Kidney epithelial cell (primary cell): Measurements from ENCODE around the gene N4BP2L2. TPM values are rescaled to one million over a fixed set of nuclear protein-coding genes. Genes with fewer than 3 reads are reported as not detected.

Experiments used
- DNase-seq: peaks from one replicate; pipeline ENCODE4 v3.0.0-alpha.2; 2010; ENCODE audit warnings: low read depth
- H3K27me3 ChIP-seq: 2 replicates; pipeline ENCODE4 v1.6.0; 2011; ENCODE audit warnings: low read length; ENCODE audit not compliant: control insufficient read depth, insufficient read depth
- H3K36me3 ChIP-seq: 2 replicates; pipeline ENCODE4 v1.5.1; 2011; ENCODE audit warnings: low read length; ENCODE audit not compliant: control insufficient read depth, insufficient read depth
- H3K4me3 ChIP-seq: 2 replicates; pipeline ENCODE4 v1.5.1; 2011; ENCODE audit warnings: low read depth, mild to moderate bottlenecking, control low read depth, low read length
- CTCF ChIP-seq: IDR thresholded peaks from 2 replicates; pipeline ENCODE4 v1.5.1; 2011; ENCODE audit warnings: mild to moderate bottlenecking, moderate library complexity, low read length, control low read depth, inconsistent platforms; ENCODE audit not compliant: insufficient read depth, poor library complexity, severe bottlenecking
- total RNA-seq: library from RNA; depleted of rRNA; stranded (reverse); fragments of >200 nt; gene quantifications from 2 replicates; pipeline ENCODE4 v1.2.3, GENCODE V29; 2015

The N4BP2L2 gene
- total RNA-seq, 1 donor from 2014 or later, result 64.1 TPM

- no peak for TF ChIP-seq CTCF
- Histone ChIP-seq H3K4me3 (no peak overlapping the region), H3K27me3 (no peaks in the 10 kb centered on the region), H3K36me3 (no peaks in the 10 kb centered on the region)
- no peak for DNase-seq
Measured at GRCh38 chr13:32414580-32414979, 124.0 kb downstream of the N4BP2L2 start.

- no peak for TF ChIP-seq CTCF
- Histone ChIP-seq H3K36me3 (no peaks in the 10 kb centered on the region), H3K27me3 (no peaks in the 10 kb centered on the region), H3K4me3 (no peak overlapping the region)
- DNase-seq, result no peak
Measured at GRCh38 chr13:32413284-32413683, 125.3 kb downstream of the N4BP2L2 start.

GRCh38 chr13:32409561-32410421 lies 128.8 kb downstream of the N4BP2L2 start:
- no peak for TF ChIP-seq CTCF

GRCh38 chr13:32409001-32409313 lies 129.6 kb downstream of the N4BP2L2 start:
- H3K4me3 ChIP-seq, result no peak overlapping the region
- no peak for TF ChIP-seq CTCF

More at GRCh38 chr13:32409561-32410421, 128.8 kb downstream of the N4BP2L2 start:
- Histone ChIP-seq H3K4me3 (no peak overlapping the region), H3K36me3 (no peaks in the 10 kb centered on the region), H3K27me3 (no peaks in the 10 kb centered on the region)
- DNase-seq, result no peak

GRCh38 chr13:32408296-32409000 lies 130.1 kb downstream of the N4BP2L2 start:
- H3K36me3 ChIP-seq, result no peaks in the 10 kb centered on the region
- no peak overlapping the region for H3K4me3 ChIP-seq
- H3K27me3 ChIP-seq, result no peaks in the 10 kb centered on the region
- no peak for TF ChIP-seq CTCF
- no peak for DNase-seq

More at GRCh38 chr13:32409001-32409313, 129.6 kb downstream of the N4BP2L2 start:
- Histone ChIP-seq H3K36me3 (no peaks in the 10 kb centered on the region), H3K27me3 (no peaks in the 10 kb centered on the region)
- DNase-seq, result no peak
